Measurements from ENCODE around the gene PRG2.

DNA sequence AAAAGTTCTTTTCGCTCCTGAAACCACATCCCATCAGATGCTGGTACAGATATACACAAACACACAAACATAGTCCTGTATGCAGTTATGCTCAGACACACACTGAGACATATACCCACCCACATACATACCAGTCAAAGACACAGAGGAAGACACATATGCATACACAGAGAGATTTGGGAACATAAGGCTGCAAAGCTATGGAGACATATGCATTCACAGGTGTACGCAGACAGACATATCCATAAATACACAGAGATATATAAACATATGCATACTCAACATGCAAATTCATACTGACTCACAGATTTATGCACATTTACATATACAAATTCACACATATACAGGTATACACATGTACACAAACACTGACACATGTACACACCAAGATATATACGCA, 15.5 kb downstream of the PRG2 start:
- TF ChIP-seq, protein P1, sequence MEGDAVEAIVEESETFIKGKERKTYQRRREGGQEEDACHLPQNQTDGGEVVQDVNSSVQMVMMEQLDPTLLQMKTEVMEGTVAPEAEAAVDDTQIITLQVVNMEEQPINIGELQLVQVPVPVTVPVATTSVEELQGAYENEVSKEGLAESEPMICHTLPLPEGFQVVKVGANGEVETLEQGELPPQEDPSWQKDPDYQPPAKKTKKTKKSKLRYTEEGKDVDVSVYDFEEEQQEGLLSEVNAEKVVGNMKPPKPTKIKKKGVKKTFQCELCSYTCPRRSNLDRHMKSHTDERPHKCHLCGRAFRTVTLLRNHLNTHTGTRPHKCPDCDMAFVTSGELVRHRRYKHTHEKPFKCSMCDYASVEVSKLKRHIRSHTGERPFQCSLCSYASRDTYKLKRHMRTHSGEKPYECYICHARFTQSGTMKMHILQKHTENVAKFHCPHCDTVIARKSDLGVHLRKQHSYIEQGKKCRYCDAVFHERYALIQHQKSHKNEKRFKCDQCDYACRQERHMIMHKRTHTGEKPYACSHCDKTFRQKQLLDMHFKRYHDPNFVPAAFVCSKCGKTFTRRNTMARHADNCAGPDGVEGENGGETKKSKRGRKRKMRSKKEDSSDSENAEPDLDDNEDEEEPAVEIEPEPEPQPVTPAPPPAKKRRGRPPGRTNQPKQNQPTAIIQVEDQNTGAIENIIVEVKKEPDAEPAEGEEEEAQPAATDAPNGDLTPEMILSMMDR (IDR thresholded peaks at IDR 0.05; ENCODE audit: insufficient read depth, low read length, poor library complexity, severe bottlenecking), result no peak
- no peak for TF ChIP-seq EZH2phosphoT487 (conservative IDR thresholded peaks at IDR 0.05; ENCODE audit: low read length)
